Colonic mucosa (tissue), 4 donors: ENCODE measurements around the gene PLG. TPM values are rescaled to one million over a fixed set of nuclear protein-coding genes. Genes with fewer than 3 reads are reported as not detected.
"Not testable (repeated sequence)": the region's sequence is repeated elsewhere in the genome, so short reads cannot be mapped to it uniquely, and the experiment has no call there.

Experiments used
- DNase-seq: peaks from one replicate; pipeline ENCODE4 v3.0.0-alpha.2; 2020
- H3K27ac ChIP-seq: fragments of 200-600 bp; one replicate; pipeline ENCODE4 v1.8.0; 2021
- H3K27me3 ChIP-seq: fragments of 200-600 bp; one replicate; pipeline ENCODE4 v1.8.0; 2021
- H3K36me3 ChIP-seq: fragments of 200-600 bp; one replicate; pipeline ENCODE4 v1.8.0; 2021
- H3K4me1 ChIP-seq: fragments of 200-600 bp; one replicate; pipeline ENCODE4 v1.8.0; 2021; ENCODE audit warnings: mild to moderate bottlenecking
- H3K4me3 ChIP-seq: fragments of 200-600 bp; one replicate; pipeline ENCODE4 v1.8.0; 2021
- H3K9ac ChIP-seq, 2 donors: one replicate each; pipeline ENCODE4 v1.7.0; 2013; ENCODE audit warnings: control low read depth in 2 of 2, low read depth in 2 of 2, low read length in 2 of 2
- H3K9me3 ChIP-seq: fragments of 200-600 bp; one replicate; pipeline ENCODE4 v1.8.0; 2021
- intact Hi-C: fragments of 100-400 bp; cut with DNase I; formaldehyde crosslinking; loops from one replicate; pipeline ENCODE4 v1.14.1; 2022
- total RNA-seq, 2 donors: library from RNA; stranded (reverse); fragmentation: NEBNext Ultra II Directional in 1 of 2; extraction: Animal tissue kit (Norgen Biotek cat#: 25700) in 1 of 2; gene quantifications; one replicate each; pipeline ENCODE4 v1.2.1, GENCODE V29; 2021
- TF ChIP-seq, protein P1 (sequence below): fragments of 200-600 bp; IDR thresholded peaks from one replicate; pipeline ENCODE4 v1.8.0; 2022; ENCODE audit warnings: antibody characterized with exemption, mild to moderate bottlenecking
- donor health status: healthy.
- donor health status: DM: no; HTN: no; CAD: no.
- donor health status: DM: no; HTN: no; CAD: no.

The PLG gene
- total RNA-seq, 2 donors from 2014 or later, result 0.16 to 1.3 TPM

GRCh38 chr6:160697826-160698225 is 4.2 kb upstream of the PLG start:
- no peaks in the 10 kb centered on the region for H3K27me3 ChIP-seq
- H3K27ac ChIP-seq, result no peak overlapping the region
- intact Hi-C loops, result no loop called here
- TF ChIP-seq, protein P1, sequence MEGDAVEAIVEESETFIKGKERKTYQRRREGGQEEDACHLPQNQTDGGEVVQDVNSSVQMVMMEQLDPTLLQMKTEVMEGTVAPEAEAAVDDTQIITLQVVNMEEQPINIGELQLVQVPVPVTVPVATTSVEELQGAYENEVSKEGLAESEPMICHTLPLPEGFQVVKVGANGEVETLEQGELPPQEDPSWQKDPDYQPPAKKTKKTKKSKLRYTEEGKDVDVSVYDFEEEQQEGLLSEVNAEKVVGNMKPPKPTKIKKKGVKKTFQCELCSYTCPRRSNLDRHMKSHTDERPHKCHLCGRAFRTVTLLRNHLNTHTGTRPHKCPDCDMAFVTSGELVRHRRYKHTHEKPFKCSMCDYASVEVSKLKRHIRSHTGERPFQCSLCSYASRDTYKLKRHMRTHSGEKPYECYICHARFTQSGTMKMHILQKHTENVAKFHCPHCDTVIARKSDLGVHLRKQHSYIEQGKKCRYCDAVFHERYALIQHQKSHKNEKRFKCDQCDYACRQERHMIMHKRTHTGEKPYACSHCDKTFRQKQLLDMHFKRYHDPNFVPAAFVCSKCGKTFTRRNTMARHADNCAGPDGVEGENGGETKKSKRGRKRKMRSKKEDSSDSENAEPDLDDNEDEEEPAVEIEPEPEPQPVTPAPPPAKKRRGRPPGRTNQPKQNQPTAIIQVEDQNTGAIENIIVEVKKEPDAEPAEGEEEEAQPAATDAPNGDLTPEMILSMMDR, result no peak
- H3K9ac ChIP-seq, result no peak overlapping the region
- H3K4me1 ChIP-seq, result no peaks in the 10 kb centered on the region
- no peaks in the 10 kb centered on the region for H3K9me3 ChIP-seq
- H3K4me3 ChIP-seq, result no peak overlapping the region
- no peak for DNase-seq
- no peaks in the 10 kb centered on the region for H3K36me3 ChIP-seq

GRCh38 chr6:160704688-160705087 is 2.6 kb downstream of the PLG start:
- H3K36me3 ChIP-seq, intact Hi-C loops, H3K9ac ChIP-seq, H3K27ac ChIP-seq, H3K9me3 ChIP-seq, H3K27me3 ChIP-seq, DNase-seq, H3K4me1 ChIP-seq, H3K4me3 ChIP-seq: not testable (repeated sequence)

GRCh38 chr6:160708993-160709392 is 6.9 kb downstream of the PLG start:
- intact Hi-C loops, H3K27me3 ChIP-seq, H3K4me1 ChIP-seq, H3K4me3 ChIP-seq, DNase-seq, H3K9me3 ChIP-seq, H3K9ac ChIP-seq, H3K36me3 ChIP-seq, H3K27ac ChIP-seq: not testable (repeated sequence)

GRCh38 chr6:160714731-160715316 is 12.8 kb downstream of the PLG start:
- no peaks in the 10 kb centered on the region for H3K27me3 ChIP-seq
- H3K27ac ChIP-seq, result no peak overlapping the region
- DNase-seq, result no peak
- H3K36me3 ChIP-seq, result no peaks in the 10 kb centered on the region
- H3K4me1 ChIP-seq, result no peaks in the 10 kb centered on the region
- no peak overlapping the region for H3K9ac ChIP-seq
- intact Hi-C loops, result no loop called here
- no peaks in the 10 kb centered on the region for H3K9me3 ChIP-seq
- TF ChIP-seq, protein P1, result no peak
- no peak overlapping the region for H3K4me3 ChIP-seq

DNA sequence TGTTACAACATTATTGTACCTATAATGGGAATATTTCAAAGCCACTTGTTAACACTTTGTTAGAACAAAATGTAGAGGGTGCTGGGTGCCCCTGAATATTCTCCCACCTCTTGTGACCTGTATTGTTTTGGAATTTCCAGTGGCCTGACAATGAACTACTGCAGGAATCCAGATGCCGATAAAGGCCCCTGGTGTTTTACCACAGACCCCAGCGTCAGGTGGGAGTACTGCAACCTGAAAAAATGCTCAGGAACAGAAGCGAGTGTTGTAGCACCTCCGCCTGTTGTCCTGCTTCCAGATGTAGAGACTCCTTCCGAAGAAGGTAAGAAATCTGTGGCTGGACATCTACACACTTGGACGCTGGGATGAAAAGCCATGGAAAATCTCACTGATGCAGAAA is 28.9 kb downstream of the PLG start:
- intact Hi-C loops, result no loop called here
- no peak overlapping the region for H3K27ac ChIP-seq
- no peaks in the 10 kb centered on the region for H3K9me3 ChIP-seq
- no peaks in the 10 kb centered on the region for H3K4me1 ChIP-seq
- no peak overlapping the region for H3K9ac ChIP-seq
- TF ChIP-seq, protein P1, result no peak
- no peak for DNase-seq
- H3K4me3 ChIP-seq, result no peak overlapping the region
- no peaks in the 10 kb centered on the region for H3K36me3 ChIP-seq
- no peaks in the 10 kb centered on the region for H3K27me3 ChIP-seq

GRCh38 chr6:160733050-160733646 is 31.1 kb downstream of the PLG start:
- Histone ChIP-seq H3K9ac (no peak overlapping the region), H3K36me3 (no peaks in the 10 kb centered on the region), H3K4me1 (no peaks in the 10 kb centered on the region), H3K4me3 (no peak overlapping the region), H3K27ac (no peak overlapping the region), H3K27me3 (no peaks in the 10 kb centered on the region), H3K9me3 (no peaks in the 10 kb centered on the region)
- intact Hi-C loops, result loop anchor here (2.0 kb wide), 1 partner anchor 640 kb away; no protein-coding TSS in a partner anchor
- peak; percentile 25 for DNase-seq
- TF ChIP-seq, protein P1, result peak; percentile 47
